Measurements from ENCODE around the gene ZFYVE28. TPM values are rescaled to one million over a fixed set of nuclear protein-coding genes. Genes with fewer than 3 reads are reported as not detected.

Gene ZFYVE28
- total and polyA plus RNA-seq, 10 of the 15 experiments (the other 5 are each of a cell fraction or from before 2014, with no cell fraction given), result 0.06 to 1.9 (median 0.22) TPM; not detected in 1

DNA sequence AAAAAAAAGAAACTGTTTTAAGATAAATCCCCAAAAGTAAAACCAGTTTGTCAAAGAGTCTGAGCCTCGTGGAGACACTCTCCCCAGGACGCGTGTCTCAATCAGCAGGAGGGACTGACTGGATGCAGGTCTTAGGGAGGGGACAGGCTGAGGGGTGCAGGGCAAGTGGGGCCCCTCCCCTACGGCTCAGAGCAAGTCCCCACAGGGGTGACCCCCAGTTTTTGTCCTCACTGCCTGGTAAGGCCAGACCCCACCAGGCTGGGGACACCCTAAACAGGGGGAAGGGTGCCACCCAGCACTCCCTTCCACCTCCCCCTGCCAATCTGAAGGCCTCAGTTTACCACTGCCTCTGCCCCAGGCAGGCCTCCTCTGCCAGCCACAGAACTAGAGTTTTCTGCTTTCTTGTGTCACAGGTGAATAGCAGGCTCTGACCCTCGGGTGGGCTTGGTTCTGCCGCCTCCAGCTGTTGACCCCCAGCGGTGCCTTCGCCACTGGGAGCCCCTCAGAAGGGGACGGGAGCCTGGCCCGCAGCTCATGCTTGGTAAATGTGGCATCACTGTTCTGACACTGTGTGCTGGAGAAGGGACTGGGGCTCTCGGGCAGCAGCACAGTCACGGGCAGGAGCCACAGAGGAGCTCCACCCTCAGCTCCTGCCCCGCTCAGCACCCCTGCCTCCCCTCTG lies 86.8 kb downstream of the ZFYVE28 start:
- H3K4me2 ChIP-seq (ENCODE audit: control insufficient read depth, insufficient read depth), result no peak overlapping the region
- TF ChIP-seq RAD51 (IDR thresholded peaks at IDR 0.05) (no peak), ASH2L (IDR thresholded peaks at IDR 0.05; ENCODE audit: borderline replicate concordance, low read depth) (no peak), PAX5 (IDR thresholded peaks at IDR 0.05; ENCODE audit: borderline replicate concordance, low read depth, low read length) (no peak), TBL1XR1 (IDR thresholded peaks at IDR 0.05; ENCODE audit: low read depth, low read length) (no peak), POU2F2 (IDR thresholded peaks at IDR 0.05; ENCODE audit: borderline replicate concordance, low read depth, low read length) (no peak), FOS (IDR thresholded peaks at IDR 0.05; ENCODE audit: borderline replicate concordance, extremely low read depth, insufficient read length) (no peak), MEF2B (IDR thresholded peaks at IDR 0.05; ENCODE audit: partially characterized antibody, poor library complexity, severe bottlenecking) (no peak), WRNIP1 (IDR thresholded peaks at IDR 0.05; ENCODE audit: borderline replicate concordance, low read depth, low read length) (no peak), PAX8 (IDR thresholded peaks at IDR 0.05) (no peak), ZSCAN29 (IDR thresholded peaks at IDR 0.05) (no peak), SIX5 (IDR thresholded peaks at IDR 0.05; ENCODE audit: low read depth, low read length, severe bottlenecking) (no peak), SMAD1 (IDR thresholded peaks at IDR 0.05; ENCODE audit: low read depth, partially characterized antibody) (no peak), CHD1 (IDR thresholded peaks at IDR 0.05; ENCODE audit: low read depth, low read length) (no peak), CHD2 (IDR thresholded peaks at IDR 0.05; ENCODE audit: borderline replicate concordance, low read depth, low read length) (no peak)
- TF ChIP-seq, protein P1, sequence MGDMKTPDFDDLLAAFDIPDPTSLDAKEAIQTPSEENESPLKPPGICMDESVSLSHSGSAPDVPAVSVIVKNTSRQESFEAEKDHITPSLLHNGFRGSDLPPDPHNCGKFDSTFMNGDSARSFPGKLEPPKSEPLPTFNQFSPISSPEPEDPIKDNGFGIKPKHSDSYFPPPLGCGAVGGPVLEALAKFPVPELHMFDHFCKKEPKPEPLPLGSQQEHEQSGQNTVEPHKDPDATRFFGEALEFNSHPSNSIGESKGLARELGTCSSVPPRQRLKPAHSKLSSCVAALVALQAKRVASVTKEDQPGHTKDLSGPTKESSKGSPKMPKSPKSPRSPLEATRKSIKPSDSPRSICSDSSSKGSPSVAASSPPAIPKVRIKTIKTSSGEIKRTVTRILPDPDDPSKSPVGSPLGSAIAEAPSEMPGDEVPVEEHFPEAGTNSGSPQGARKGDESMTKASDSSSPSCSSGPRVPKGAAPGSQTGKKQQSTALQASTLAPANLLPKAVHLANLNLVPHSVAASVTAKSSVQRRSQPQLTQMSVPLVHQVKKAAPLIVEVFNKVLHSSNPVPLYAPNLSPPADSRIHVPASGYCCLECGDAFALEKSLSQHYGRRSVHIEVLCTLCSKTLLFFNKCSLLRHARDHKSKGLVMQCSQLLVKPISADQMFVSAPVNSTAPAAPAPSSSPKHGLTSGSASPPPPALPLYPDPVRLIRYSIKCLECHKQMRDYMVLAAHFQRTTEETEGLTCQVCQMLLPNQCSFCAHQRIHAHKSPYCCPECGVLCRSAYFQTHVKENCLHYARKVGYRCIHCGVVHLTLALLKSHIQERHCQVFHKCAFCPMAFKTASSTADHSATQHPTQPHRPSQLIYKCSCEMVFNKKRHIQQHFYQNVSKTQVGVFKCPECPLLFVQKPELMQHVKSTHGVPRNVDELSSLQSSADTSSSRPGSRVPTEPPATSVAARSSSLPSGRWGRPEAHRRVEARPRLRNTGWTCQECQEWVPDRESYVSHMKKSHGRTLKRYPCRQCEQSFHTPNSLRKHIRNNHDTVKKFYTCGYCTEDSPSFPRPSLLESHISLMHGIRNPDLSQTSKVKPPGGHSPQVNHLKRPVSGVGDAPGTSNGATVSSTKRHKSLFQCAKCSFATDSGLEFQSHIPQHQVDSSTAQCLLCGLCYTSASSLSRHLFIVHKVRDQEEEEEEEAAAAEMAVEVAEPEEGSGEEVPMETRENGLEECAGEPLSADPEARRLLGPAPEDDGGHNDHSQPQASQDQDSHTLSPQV (IDR thresholded peaks at IDR 0.05), result no peak
- TF ChIP-seq, protein P2, sequence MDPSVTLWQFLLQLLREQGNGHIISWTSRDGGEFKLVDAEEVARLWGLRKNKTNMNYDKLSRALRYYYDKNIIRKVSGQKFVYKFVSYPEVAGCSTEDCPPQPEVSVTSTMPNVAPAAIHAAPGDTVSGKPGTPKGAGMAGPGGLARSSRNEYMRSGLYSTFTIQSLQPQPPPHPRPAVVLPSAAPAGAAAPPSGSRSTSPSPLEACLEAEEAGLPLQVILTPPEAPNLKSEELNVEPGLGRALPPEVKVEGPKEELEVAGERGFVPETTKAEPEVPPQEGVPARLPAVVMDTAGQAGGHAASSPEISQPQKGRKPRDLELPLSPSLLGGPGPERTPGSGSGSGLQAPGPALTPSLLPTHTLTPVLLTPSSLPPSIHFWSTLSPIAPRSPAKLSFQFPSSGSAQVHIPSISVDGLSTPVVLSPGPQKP (IDR thresholded peaks at IDR 0.05; ENCODE audit: low read depth, low read length), result no peak
- SMC1A ChIA-PET (ENCODE audit: uncharacterized antibody, unreplicated experiment), result interaction anchor here (1.0 kb wide), 1 partner anchor 18 kb away, joined by 3 read pairs; no protein-coding TSS in a partner anchor
- in situ Hi-C loops (cut with MboI), result no loop called here
- H3K9ac ChIP-seq (ENCODE audit: control insufficient read depth, insufficient read depth, low read length), result no peak overlapping the region
- no peaks in the 10 kb centered on the region for H3K79me2 ChIP-seq (ENCODE audit: control insufficient read depth, insufficient read depth, low read length)
- CTCF ChIA-PET, result no interaction called here
- H2AFZ ChIP-seq (ENCODE audit: control insufficient read depth, low read depth, low read length), result no peak overlapping the region
- H4K20me1 ChIP-seq (ENCODE audit: control insufficient read depth, insufficient read depth), result no peaks in the 10 kb centered on the region
- ATAC-seq (no peak), FAIRE-seq (no peak), DNase-seq (ENCODE audit: low read depth, low spot score) (no peak)
- H3K27me3 ChIP-seq (replicated peaks in 1 of 2; ENCODE audit: control insufficient read depth in 2 of 2, insufficient read depth in 2 of 2, low read length in 1 of 2), result no peaks in the 10 kb centered on the region
- H3K4me1 ChIP-seq (ENCODE audit: control insufficient read depth, insufficient read depth, low read length), result peaks cover 8% of the 10 kb centered on the region
- no TSS peak for BruUV-seq (replicated peaks)
- POLR2A ChIA-PET, result no interaction called here
- RAD21 ChIA-PET (ENCODE audit: unreplicated experiment), result no interaction called here
- no peaks in the 10 kb centered on the region for H3K36me3 ChIP-seq (ENCODE audit: control insufficient read depth in 2 of 2, insufficient read depth in 2 of 2, low read length in 1 of 2)
- intact Hi-C loops (cut with micrococcal nuclease; ENCODE audit: unreplicated experiment), result no loop called here
- WGBS (ENCODE audit: insufficient coverage, insufficient replicate concordance, low lambda C conversion rate, missing lambda C conversion rate), result 53% methylated on average over 13 of the region's 13 CpGs
- H3K27ac ChIP-seq (ENCODE audit: control insufficient read depth, insufficient read depth), result no peak overlapping the region
- no peak overlapping the region for H3K4me3 ChIP-seq
- H3K9me3 ChIP-seq (replicated peaks; ENCODE audit: control insufficient read depth, insufficient read depth, low read length), result no peaks in the 10 kb centered on the region

Measured in GM12878 (cell line).